Transverse colon (tissue), 4 donors: ENCODE measurements around the gene TGM3. TPM values are rescaled to one million over a fixed set of nuclear protein-coding genes. Genes with fewer than 3 reads are reported as not detected.

Source experiments
- DNase-seq: peaks from one replicate; pipeline ENCODE4 v3.0.0-alpha.2; 2019
- H3K27ac ChIP-seq, 4 donors: fragments of 200-600 bp; sonication (generic); 2 replicates each; pipeline ENCODE4 v1.5.1; 2016 to 2018; ENCODE audit warnings: inconsistent platforms in 4 of 4
- H3K27me3 ChIP-seq: fragments of 200-600 bp; sonication (generic); 2 replicates; pipeline ENCODE4 v1.5.1; 2017; ENCODE audit warnings: inconsistent platforms
- H3K36me3 ChIP-seq, 4 donors: fragments of 200-600 bp; sonication (generic); 2 replicates each; pipeline ENCODE4 v1.5.1; 2017 to 2019; ENCODE audit warnings: inconsistent platforms in 4 of 4
- H3K4me1 ChIP-seq, 4 donors: fragments of 200-600 bp; sonication (generic); 2 replicates each; pipeline ENCODE4 v1.5.1; 2017 to 2020; ENCODE audit warnings: inconsistent platforms in 4 of 4
- H3K4me3 ChIP-seq, 4 donors: fragments of 200-600 bp; sonication (generic); 1 replicate in 1 of 4; 2 replicates in 3 of 4; pipeline versions ENCODE4 v1.5.1 to v1.6.1; 2017 to 2019; ENCODE audit warnings: inconsistent platforms in 4 of 4
- H3K9me3 ChIP-seq, 2 donors: fragments of 200-600 bp; sonication (generic); 2 replicates each; pipeline ENCODE4 v1.5.1; 2017 to 2019; ENCODE audit warnings: inconsistent platforms in 2 of 2
- CTCF ChIP-seq, 5 experiments: fragments of 200-600 bp in 3 of 5; fragments of 450-650 bp in 2 of 5; sonication (generic) in 3 of 5; IDR thresholded peaks; 1 replicate in 2 of 5; 2 replicates in 3 of 5; pipeline ENCODE4 v1.5.1; 2016 to 2017; ENCODE audit warnings: antibody characterized with exemption in 5 of 5, inconsistent platforms in 3 of 5, mild to moderate bottlenecking in 2 of 5, moderate library complexity in 1 of 5
- EP300 ChIP-seq: sonication (generic); formaldehyde crosslinking; IDR thresholded peaks from one replicate; pipeline ENCODE4 v1.6.1; 2017; ENCODE audit warnings: antibody characterized with exemption, low read depth
- POLR2A ChIP-seq: fragments of 450-650 bp; IDR thresholded peaks from one replicate; pipeline ENCODE4 v1.6.1; 2016; ENCODE audit warnings: antibody characterized with exemption, mild to moderate bottlenecking, moderate library complexity
- POLR2AphosphoS5 ChIP-seq, 3 donors: sonication (generic); formaldehyde crosslinking; IDR thresholded peaks; one replicate each; pipeline ENCODE4 v1.6.1; 2016; ENCODE audit warnings: antibody characterized with exemption in 3 of 3
- WGBS, 2 donors: methylation state at CpG; one replicate each; pipeline ENCODE4 v1.1.5; 2018; ENCODE audit warnings: low coverage in 1 of 2; 5-methylcytosine and 5-hydroxymethylcytosine counted together
- in situ Hi-C, 4 donors: fragments of 200-750 bp; cut with MboI; loops; one replicate each; pipeline versions ENCODE4 v1.15.0 to v1.15.1; 2017; ENCODE audit warnings: low sequenced_read_pairs in 3 of 4, low pct_ligation_motif_present in 1 of 4, low pct_unique_long_range_greater_than_20kb in 1 of 4
- intact Hi-C: fragments of 100-400 bp; cut with DNase I; formaldehyde crosslinking; loops from one replicate; pipeline ENCODE4 v1.15.1; 2023; ENCODE audit warnings: low total_unique reads
- total RNA-seq, 4 donors: library from RNA; depleted of rRNA; stranded (reverse); fragments of >200 nt; gene quantifications; one replicate each; pipeline ENCODE4 v1.1.0, GENCODE V29; 2016

TGM3 gene
- total RNA-seq, 4 donors from 2014 or later: 0.14 TPM; not detected in 3

- Histone ChIP-seq H3K9me3 (no peaks in the 10 kb centered on the region), H3K27me3 (no peaks in the 10 kb centered on the region), H3K27ac (no peak overlapping the region), H3K36me3 (no peaks in the 10 kb centered on the region), H3K4me3 (no peak overlapping the region), H3K4me1 (peaks cover 0 to 9% (median 5%) of the 10 kb centered on the region in 4 donors)
- in situ Hi-C loops (no loop called here), intact Hi-C loops (no loop called here)
- WGBS, 2 donors: 56% methylated on average over 5 of the region's 5 CpGs; no CpG with 5 or more reads in 1 of the 2 donors
- no peak for DNase-seq
- TF ChIP-seq POLR2AphosphoS5 (IDR thresholded peaks at IDR 0.05) (no peak), EP300 (no peak), POLR2A (no peak), CTCF (IDR thresholded peaks at IDR 0.05) (no peak)
Measured at GRCh38 chr20:2296524-2297356, 939 bp downstream of the TGM3 start.

GRCh38 chr20:2297357-2297728 is 1.5 kb downstream of the TGM3 start:
- in situ Hi-C loops (no loop called here), intact Hi-C loops (no loop called here)
- H3K4me1 ChIP-seq: peaks cover 0 to 9% (median 5%) of the 10 kb centered on the region in 4 donors
- H3K27me3 ChIP-seq: no peaks in the 10 kb centered on the region
- H3K4me3 ChIP-seq: no peak overlapping the region
- no peak overlapping the region for H3K27ac ChIP-seq
- DNase-seq: no peak
- H3K36me3 ChIP-seq: no peaks in the 10 kb centered on the region
- 44 to 63% methylated on average over 2 to 7 of the region's 7 CpGs for WGBS, 2 donors
- H3K9me3 ChIP-seq: no peaks in the 10 kb centered on the region
- TF ChIP-seq CTCF (IDR thresholded peaks at IDR 0.05): no peak
- TF ChIP-seq POLR2AphosphoS5 (IDR thresholded peaks at IDR 0.05): no peak
- TF ChIP-seq POLR2A: no peak
- no peak for TF ChIP-seq EP300

GRCh38 chr20:2298116-2298515 is 2.3 kb downstream of the TGM3 start:
- intact Hi-C loops (no loop called here), in situ Hi-C loops (no loop called here)
- H3K9me3 ChIP-seq: no peaks in the 10 kb centered on the region
- H3K36me3 ChIP-seq: no peaks in the 10 kb centered on the region
- peaks cover 0 to 9% (median 5%) of the 10 kb centered on the region in 4 donors for H3K4me1 ChIP-seq
- no peaks in the 10 kb centered on the region for H3K27me3 ChIP-seq
- H3K27ac ChIP-seq: no peak overlapping the region
- H3K4me3 ChIP-seq: no peak overlapping the region
- DNase-seq: no peak
- 91 to 100% methylated on average over 1 to 2 of the region's 2 CpGs for WGBS, 2 donors
- TF ChIP-seq POLR2AphosphoS5 (IDR thresholded peaks at IDR 0.05): no peak
- TF ChIP-seq POLR2A: no peak
- no peak for TF ChIP-seq CTCF (IDR thresholded peaks at IDR 0.05)
- TF ChIP-seq EP300: no peak

- H3K27me3 ChIP-seq: no peaks in the 10 kb centered on the region
Measured at GRCh38 chr20:2298701-2299100, 2.9 kb downstream of the TGM3 start.

More at GRCh38 chr20:2298701-2299100, 2.9 kb downstream of the TGM3 start:
- Histone ChIP-seq H3K9me3 (no peaks in the 10 kb centered on the region), H3K27ac (no peak overlapping the region), H3K4me3 (no peak overlapping the region), H3K36me3 (no peaks in the 10 kb centered on the region), H3K4me1 (peaks cover 0 to 9% (median 5%) of the 10 kb centered on the region in 4 donors)
- intact Hi-C loops: no loop called here
- in situ Hi-C loops: no loop called here
- 80 to 82% methylated on average over 2 to 5 of the region's 5 CpGs for WGBS, 2 donors
- no peak for DNase-seq
- no peak for TF ChIP-seq EP300
- no peak for TF ChIP-seq CTCF (IDR thresholded peaks at IDR 0.05)
- no peak for TF ChIP-seq POLR2A
- no peak for TF ChIP-seq POLR2AphosphoS5 (IDR thresholded peaks at IDR 0.05)
